H1 (cell line): Measurements from ENCODE around the gene ATP13A2. TPM values are rescaled to one million over a fixed set of nuclear protein-coding genes. Genes with fewer than 3 reads are reported as not detected.

Experiments
- CTCF ChIA-PET: fragments of 300-600 bp; sonication (Branson Sonifier 250); formaldehyde crosslinking; loops from one replicate; lab custom pipeline; 2021; ENCODE audit not compliant: partially characterized antibody; lab: Charles Lee
- POLR2A ChIA-PET: fragments of 300-600 bp; sonication (Branson Sonifier 250); formaldehyde crosslinking; loops from one replicate; lab custom pipeline; 2021; ENCODE audit warnings: inconsistent platforms; ENCODE audit not compliant: partially characterized antibody; lab: Charles Lee
- DNase-seq, 2 experiments: peaks; one replicate each; pipeline versions ENCODE4 v3.0.0 to v3.0.0-alpha.2; 2010 to 2022; ENCODE audit warnings: low spot score in 2 of 2, low read depth in 1 of 2, mixed read lengths in 1 of 2
- FAIRE-seq: peaks from 2 replicates; lab custom pipeline; 2011; peaks lifted over from hg19 to GRCh38; lab: Jason Lieb, UNC
- H2AFZ ChIP-seq: 2 replicates; pipeline ENCODE4 v1.8.1; 2012; ENCODE audit warnings: low read length, inconsistent platforms
- H2AK5ac ChIP-seq: 2 replicates; pipeline ENCODE4 v1.6.1; 2013; ENCODE audit warnings: low read depth, low read length
- H2BK120ac ChIP-seq: replicated peaks from 2 replicates; pipeline ENCODE3; 2013; ENCODE audit warnings: low read depth, low read length, inconsistent platforms
- H2BK12ac ChIP-seq: 2 replicates; pipeline ENCODE4 v1.6.1; 2013; ENCODE audit warnings: low read depth, low read length
- H2BK15ac ChIP-seq: 2 replicates; pipeline ENCODE4 v1.6.1; 2013; ENCODE audit warnings: low read length
- H2BK20ac ChIP-seq: 2 replicates; pipeline ENCODE4 v1.6.1; 2013; ENCODE audit warnings: low read length
- H2BK5ac ChIP-seq: 2 replicates; pipeline ENCODE4 v1.6.1; 2013; ENCODE audit warnings: low read depth, low read length
- H3K14ac ChIP-seq: 2 replicates; pipeline ENCODE4 v1.6.1; 2013; ENCODE audit warnings: inconsistent platforms; ENCODE audit not compliant: insufficient read length
- H3K18ac ChIP-seq: 2 replicates; pipeline ENCODE4 v1.6.1; 2013; ENCODE audit warnings: low read length; ENCODE audit errors: extremely low read depth
- H3K23ac ChIP-seq: 2 replicates; pipeline ENCODE4 v1.6.1; 2013; ENCODE audit warnings: inconsistent platforms; ENCODE audit not compliant: insufficient read length
- H3K23me2 ChIP-seq: 2 replicates; pipeline ENCODE4 v1.6.1; 2013; ENCODE audit warnings: low read depth, low read length
- H3K27ac ChIP-seq: 2 replicates; pipeline ENCODE4 v1.6.1; 2011; ENCODE audit warnings: low read depth, low read length, inconsistent platforms
- H3K27me3 ChIP-seq, 4 experiments: replicated peaks in 1 of 4; 1 replicate in 1 of 4; 2 replicates in 3 of 4; pipeline versions ENCODE4 v1.6.1 to v1.8.1; 2011 to 2013; ENCODE audit warnings: low read length in 3 of 4, mild to moderate bottlenecking in 3 of 4, inconsistent platforms in 2 of 4, mixed read lengths in 2 of 4, moderate library complexity in 1 of 4; ENCODE audit not compliant: control insufficient read depth in 3 of 4, insufficient read depth in 3 of 4; ENCODE audit errors: extremely low read depth in 1 of 4
- H3K36me3 ChIP-seq, 4 experiments: 2 replicates each; pipeline versions ENCODE4 v1.6.1 to v1.8.1; 2011 to 2013; ENCODE audit warnings: mild to moderate bottlenecking in 4 of 4, low read length in 3 of 4, moderate library complexity in 2 of 4, control low read depth in 1 of 4, inconsistent platforms in 1 of 4; ENCODE audit not compliant: insufficient read depth in 4 of 4, control insufficient read depth in 2 of 4
- H3K4ac ChIP-seq: replicated peaks from 2 replicates; pipeline ENCODE3; 2013; ENCODE audit warnings: low read length, low read depth, mixed read lengths, inconsistent platforms; ENCODE audit not compliant: insufficient read length
- H3K4me1 ChIP-seq, 4 experiments: replicated peaks in 1 of 4; 1 replicate in 1 of 4; 2 replicates in 3 of 4; pipeline versions ENCODE4 v1.6.1 to v1.8.1; 2011 to 2013; ENCODE audit warnings: low read length in 3 of 4, inconsistent platforms in 2 of 4, mixed read lengths in 1 of 4; ENCODE audit not compliant: insufficient read depth in 4 of 4, control insufficient read depth in 3 of 4
- H3K4me2 ChIP-seq, 2 experiments: 2 replicates each; pipeline versions ENCODE4 v1.6.1 to v1.8.1; 2011 to 2013; ENCODE audit warnings: low read depth in 2 of 2, low read length in 2 of 2, control low read depth in 1 of 2, inconsistent platforms in 1 of 2, mild to moderate bottlenecking in 1 of 2; ENCODE audit not compliant: insufficient read depth in 1 of 2
- H3K4me3 ChIP-seq, 4 experiments: fragments of 200-600, 300-600 bp in 1 of 4; sonication (generic), shearing (Covaris generic), sonication (Bioruptor Twin) in 1 of 4; 2 replicates each; pipeline versions ENCODE4 v1.5.1 to v1.8.1; 2011 to 2016; ENCODE audit warnings: low read length in 4 of 4, low read depth in 3 of 4, control low read depth in 2 of 4, inconsistent platforms in 2 of 4, mild to moderate bottlenecking in 2 of 4, mixed read lengths in 1 of 4, moderate library complexity in 1 of 4; ENCODE audit not compliant: insufficient read depth in 2 of 4; ENCODE audit errors: extremely low read depth in 1 of 4
- H3K56ac ChIP-seq: replicated peaks from 2 replicates; pipeline ENCODE3; 2013; ENCODE audit warnings: low read depth, mild to moderate bottlenecking, mixed read lengths, low read length, inconsistent platforms; ENCODE audit not compliant: insufficient read length
- H3K79me1 ChIP-seq: 2 replicates; pipeline ENCODE4 v1.6.1; 2013; ENCODE audit warnings: low read depth, low read length, control low read depth
- H3K79me2 ChIP-seq, 2 experiments: 2 replicates each; pipeline versions ENCODE4 v1.6.1 to v1.8.1; 2012 to 2013; ENCODE audit warnings: low read length in 2 of 2, mild to moderate bottlenecking in 2 of 2, inconsistent platforms in 1 of 2; ENCODE audit not compliant: insufficient read depth in 2 of 2, control insufficient read depth in 1 of 2
- H3K9ac ChIP-seq, 4 experiments: replicated peaks in 1 of 4; 1 replicate in 1 of 4; 2 replicates in 3 of 4; pipeline versions ENCODE4 v1.6.1 to v1.8.1; 2011 to 2013; ENCODE audit warnings: low read depth in 3 of 4, low read length in 3 of 4, control low read depth in 2 of 4, mild to moderate bottlenecking in 2 of 4, moderate library complexity in 2 of 4, inconsistent platforms in 1 of 4; ENCODE audit errors: extremely low read depth in 1 of 4
- H3K9me3 ChIP-seq, 2 experiments: 2 replicates each; pipeline versions ENCODE4 v1.6.1 to v1.8.1; 2012 to 2013; ENCODE audit warnings: mild to moderate bottlenecking in 2 of 2, moderate library complexity in 2 of 2, control low read depth in 1 of 2, inconsistent platforms in 1 of 2, low read depth in 1 of 2, low read length in 1 of 2, mixed read lengths in 1 of 2; ENCODE audit not compliant: insufficient read depth in 2 of 2
- H4K20me1 ChIP-seq, 2 experiments: replicated peaks in 1 of 2; 2 replicates each; pipeline versions ENCODE3 to v1.8.1; 2011 to 2013; ENCODE audit warnings: inconsistent platforms in 2 of 2, low read length in 2 of 2, mild to moderate bottlenecking in 1 of 2; ENCODE audit not compliant: insufficient read depth in 2 of 2, control insufficient read depth in 1 of 2
- H4K5ac ChIP-seq: 2 replicates; pipeline ENCODE4 v1.6.1; 2013; ENCODE audit warnings: low read length, low read depth, mixed read lengths, inconsistent platforms; ENCODE audit not compliant: insufficient read length
- H4K8ac ChIP-seq: 2 replicates; pipeline ENCODE4 v1.8.0; 2013; ENCODE audit warnings: mild to moderate bottlenecking, moderate library complexity, low read length, inconsistent platforms; ENCODE audit not compliant: insufficient read depth; ENCODE audit errors: extremely low read depth
- H4K91ac ChIP-seq: replicated peaks from 2 replicates; pipeline ENCODE3; 2013; ENCODE audit warnings: low read length, mixed read lengths, inconsistent platforms; ENCODE audit not compliant: insufficient read length
- CEBPB ChIP-seq: IDR thresholded peaks from 2 replicates; pipeline ENCODE4 v1.6.1; 2012; ENCODE audit warnings: low read depth, low read length
- FOSL1 ChIP-seq: IDR thresholded peaks from 2 replicates; pipeline ENCODE4 v1.6.1; 2011; ENCODE audit warnings: mild to moderate bottlenecking, low read depth, low read length, moderate library complexity; ENCODE audit not compliant: insufficient read depth
- GABPA ChIP-seq: IDR thresholded peaks from 2 replicates; pipeline ENCODE4 v1.6.1; 2011; ENCODE audit warnings: mild to moderate bottlenecking, low read length, moderate library complexity, borderline replicate concordance; ENCODE audit not compliant: insufficient read depth
- NANOG ChIP-seq: IDR thresholded peaks from 2 replicates; pipeline ENCODE4 v1.6.1; 2011; ENCODE audit warnings: low read length, low read depth, mild to moderate bottlenecking, inconsistent platforms; ENCODE audit not compliant: insufficient read depth, poor library complexity, severe bottlenecking
- SAP30 ChIP-seq: fragments of 300-600 bp; sonication (generic); IDR thresholded peaks from 2 replicates; pipeline ENCODE4 v1.7.1; 2012; ENCODE audit warnings: low read length, moderate library complexity, mild to moderate bottlenecking, inconsistent platforms; ENCODE audit not compliant: insufficient read depth, insufficient replicate concordance
- SRF ChIP-seq: IDR thresholded peaks from 2 replicates; pipeline ENCODE4 v1.6.1; 2011; ENCODE audit warnings: mild to moderate bottlenecking, low read depth, low read length, moderate library complexity
- WGBS, 2 experiments: shearing (Covaris generic) in 1 of 2; methylation state at CpG; one replicate each; pipeline versions ENCODE4 v1.1.6 to v1.1.7; 2013 to 2015; ENCODE audit warnings: low lambda C conversion rate in 2 of 2, mixed read lengths in 2 of 2, inconsistent platforms in 1 of 2, low coverage in 1 of 2, missing lambda C conversion rate in 1 of 2; ENCODE audit not compliant: insufficient replicate concordance in 2 of 2, insufficient coverage in 1 of 2, insufficient read length in 1 of 2; ENCODE audit errors: extremely low coverage in 1 of 2, missing lambda C conversion rate in 1 of 2; 5-methylcytosine and 5-hydroxymethylcytosine counted together
- polyA plus RNA-seq, 7 experiments: library from polyadenylated mRNA; depleted of rRNA in 3 of 7; stranded (reverse) in 5 of 7; unstranded in 2 of 7; fragments of >200 nt in 5 of 7; fragments of 200-250 nt in 2 of 7; gene quantifications; 1 replicate in 5 of 7; 2 replicates in 1 of 7; 4 replicates in 1 of 7; pipeline versions ENCODE4 v1.2.1 to v1.2.3, GENCODE V29; 2011 to 2013; ENCODE audit warnings: missing spikeins in 2 of 7, mixed read lengths in 2 of 7
- total RNA-seq: library from RNA; stranded (reverse); fragmentation: NEBNext Ultra II Directional; extraction: Animal tissue kit (Norgen Biotek cat#: 25700); gene quantifications from 2 replicates; pipeline ENCODE4 v1.2.1, GENCODE V29; 2021
- TF ChIP-seq, protein P1 (sequence below): IDR thresholded peaks from 2 replicates; pipeline ENCODE4 v1.6.1; 2011; ENCODE audit warnings: low read length, improper control_type of control experiment
- TF ChIP-seq, protein P2 (sequence below): IDR thresholded peaks from 2 replicates; pipeline ENCODE4 v1.6.1; 2012; ENCODE audit warnings: inconsistent platforms

ATP13A2 gene
- total and polyA plus RNA-seq, 2 of the 8 experiments (the other 6 are each of a cell fraction or from before 2014, with no cell fraction given), result 82.1 to 83.6 TPM

DNA sequence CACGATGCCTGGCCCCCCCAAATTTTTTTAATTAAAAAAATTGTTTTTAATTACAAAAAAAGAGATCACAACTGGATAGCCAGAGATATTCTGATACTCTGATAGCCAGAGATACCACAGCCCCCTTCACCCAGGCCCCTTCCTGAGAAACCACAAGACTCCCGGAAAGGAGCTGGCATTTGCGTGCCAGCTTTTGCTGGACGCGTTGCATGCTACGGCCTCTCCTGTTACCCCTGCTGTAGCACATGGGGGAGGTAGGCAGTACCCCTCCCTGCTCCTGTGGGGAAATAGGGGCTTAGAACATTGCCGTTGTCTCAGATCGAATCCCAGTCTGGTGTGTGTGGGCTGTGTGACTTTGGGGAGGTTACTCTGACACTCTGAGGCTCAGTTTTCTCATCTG lies 54.0 kb downstream of the ATP13A2 start:
- H3K79me1 ChIP-seq, result no peaks in the 10 kb centered on the region
- H3K18ac ChIP-seq, result no peak overlapping the region
- POLR2A ChIA-PET, result no interaction called here
- H3K23ac ChIP-seq, result no peak overlapping the region
- H4K8ac ChIP-seq, result no peak overlapping the region
- no peaks in the 10 kb centered on the region for H3K27me3 ChIP-seq
- DNase-seq (no peak), FAIRE-seq (no peak)
- no peak overlapping the region for H4K91ac ChIP-seq
- no peak overlapping the region for H3K4ac ChIP-seq
- no peak overlapping the region for H2BK12ac ChIP-seq
- no peak overlapping the region for H3K4me2 ChIP-seq
- no peaks in the 10 kb centered on the region for H3K4me1 ChIP-seq
- no peak overlapping the region for H2BK15ac ChIP-seq
- no peaks in the 10 kb centered on the region for H3K23me2 ChIP-seq
- H2BK5ac ChIP-seq, result no peak overlapping the region
- no peak overlapping the region for H3K27ac ChIP-seq
- H4K5ac ChIP-seq, result no peak overlapping the region
- H3K79me2 ChIP-seq, result no peaks in the 10 kb centered on the region
- H2AFZ ChIP-seq, result no peak overlapping the region
- H3K36me3 ChIP-seq, result peaks cover 4 to 35% (median 19%) of the 10 kb centered on the region in 4 experiments; a peak in 7 of 8 replicates
- TF ChIP-seq SAP30, result no peak
- TF ChIP-seq, protein P1, sequence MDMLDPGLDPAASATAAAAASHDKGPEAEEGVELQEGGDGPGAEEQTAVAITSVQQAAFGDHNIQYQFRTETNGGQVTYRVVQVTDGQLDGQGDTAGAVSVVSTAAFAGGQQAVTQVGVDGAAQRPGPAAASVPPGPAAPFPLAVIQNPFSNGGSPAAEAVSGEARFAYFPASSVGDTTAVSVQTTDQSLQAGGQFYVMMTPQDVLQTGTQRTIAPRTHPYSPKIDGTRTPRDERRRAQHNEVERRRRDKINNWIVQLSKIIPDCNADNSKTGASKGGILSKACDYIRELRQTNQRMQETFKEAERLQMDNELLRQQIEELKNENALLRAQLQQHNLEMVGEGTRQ, result no peak
- TF ChIP-seq SRF, result no peak
- no peak for TF ChIP-seq FOSL1
- no peak for TF ChIP-seq CEBPB
- no peak for TF ChIP-seq NANOG
- TF ChIP-seq, protein P2, sequence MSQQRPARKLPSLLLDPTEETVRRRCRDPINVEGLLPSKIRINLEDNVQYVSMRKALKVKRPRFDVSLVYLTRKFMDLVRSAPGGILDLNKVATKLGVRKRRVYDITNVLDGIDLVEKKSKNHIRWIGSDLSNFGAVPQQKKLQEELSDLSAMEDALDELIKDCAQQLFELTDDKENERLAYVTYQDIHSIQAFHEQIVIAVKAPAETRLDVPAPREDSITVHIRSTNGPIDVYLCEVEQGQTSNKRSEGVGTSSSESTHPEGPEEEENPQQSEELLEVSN, result no peak
- TF ChIP-seq GABPA, result no peak
- CTCF ChIA-PET, result interaction anchor here (0.6 to 10.2 kb wide), 7 partner anchors 14 to 89 kb away, joined by 3 to 95 read pairs (median 5); no protein-coding TSS in a partner anchor
- no peak overlapping the region for H3K56ac ChIP-seq
- H2BK120ac ChIP-seq, result no peak overlapping the region
- no peak overlapping the region for H2AK5ac ChIP-seq
- H2BK20ac ChIP-seq, result no peak overlapping the region
- H3K9ac ChIP-seq, result no peak overlapping the region
- no peaks in the 10 kb centered on the region for H3K9me3 ChIP-seq
- 95% methylated on average over 8 of the region's 8 CpGs; no CpG with 5 or more reads in 1 of the 2 experiments for WGBS, 2 experiments
- no peak overlapping the region for H3K14ac ChIP-seq
- peaks cover 0 to 4% of the 10 kb centered on the region in 2 experiments for H4K20me1 ChIP-seq
- H3K4me3 ChIP-seq, result no peak overlapping the region
